GM19438 (cell line): ENCODE data around the gene ZNF319.
"Not testable (repeated sequence)": the region's sequence is repeated elsewhere in the genome, so short reads cannot be mapped to it uniquely, and the experiment has no call there.

Source experiments
- ATAC-seq: cut with Tn5 transposase; IDR thresholded peaks from one replicate; pipeline ENCODE4 v1.9.1; 2021; ENCODE audit warnings: low read depth; ENCODE audit not compliant: unreplicated experiment

Gene ZNF319

DNA sequence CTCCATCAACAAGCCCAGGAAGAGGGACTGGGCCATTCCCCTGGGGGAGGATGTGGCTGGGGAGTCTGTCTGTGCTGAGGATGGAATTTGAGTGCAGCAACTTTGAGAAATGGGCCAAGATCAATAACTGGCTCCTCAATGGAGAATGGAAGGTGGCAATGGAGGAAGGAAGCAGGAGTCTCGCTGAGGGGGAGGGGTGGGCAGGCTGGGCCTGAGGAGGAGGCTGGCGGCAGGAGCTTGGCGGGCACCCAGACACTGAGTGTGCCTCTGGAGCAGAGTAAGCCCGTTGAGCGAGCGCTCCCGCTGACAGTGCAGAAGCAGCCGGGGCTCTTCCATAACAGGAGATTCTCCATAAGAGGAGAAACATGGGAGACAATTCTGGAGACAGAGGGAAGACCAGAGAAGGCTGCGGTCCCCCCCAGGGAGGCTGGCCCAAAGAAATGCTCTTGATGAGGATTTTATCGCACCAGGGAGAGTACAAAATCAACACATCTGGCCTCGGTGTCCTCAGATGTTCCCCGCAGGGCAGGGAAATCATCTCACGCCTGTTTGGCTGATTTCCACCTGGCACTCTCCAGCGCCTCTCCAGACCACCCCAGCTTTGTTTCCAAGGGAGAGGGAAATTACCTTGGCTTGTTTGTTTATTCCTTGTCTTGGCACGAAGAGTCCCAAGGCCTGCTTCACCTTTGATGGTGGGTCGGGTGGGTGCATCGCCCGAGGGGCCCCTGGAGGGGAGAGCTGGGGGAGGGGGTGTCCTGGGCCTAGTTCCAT lies 22.3 kb upstream of the ZNF319 start:
- no peak for ATAC-seq

DNA sequence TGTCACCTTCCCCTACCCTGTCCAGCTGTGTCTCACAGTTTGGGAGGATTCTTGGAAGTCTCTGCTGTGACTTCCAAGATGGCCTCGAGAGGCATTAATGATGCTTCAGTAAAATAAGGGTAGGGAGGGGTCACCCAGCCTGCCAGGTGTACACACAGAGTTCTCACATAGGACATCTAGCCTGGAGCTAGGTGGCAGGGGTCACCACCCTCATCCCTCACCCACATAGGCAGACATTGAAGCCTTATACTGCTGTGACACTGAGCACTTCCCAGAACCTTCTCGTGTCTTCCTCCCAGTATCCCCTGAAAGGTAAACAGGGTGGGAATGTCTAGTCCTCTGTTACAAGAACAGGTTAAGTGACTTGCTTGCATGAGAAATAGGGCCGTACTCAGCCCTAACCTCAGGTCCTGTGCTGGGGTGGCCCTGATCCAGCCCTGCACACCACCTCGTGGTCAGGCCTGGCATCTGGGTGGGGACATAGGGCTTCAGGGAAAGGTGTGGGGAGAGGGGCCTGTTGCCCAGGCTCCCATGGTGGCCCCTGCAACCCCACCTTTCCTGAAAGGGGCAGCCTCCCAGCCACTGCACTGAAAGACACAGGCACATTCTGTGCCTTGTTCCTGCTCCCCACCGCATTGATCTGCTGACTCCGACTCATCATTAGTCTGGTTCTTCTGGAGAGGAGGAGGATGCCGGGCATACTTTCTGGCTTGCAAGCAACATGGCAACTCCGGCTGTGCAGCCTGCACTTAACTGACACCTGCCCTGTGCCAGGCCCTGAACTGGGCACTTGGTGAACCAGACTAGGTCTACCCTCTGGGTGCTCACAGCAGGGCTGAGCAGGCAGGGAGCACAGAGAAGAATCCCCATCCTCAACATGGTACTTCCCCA lies 21.4 kb upstream of the ZNF319 start:
- no peak for ATAC-seq

DNA sequence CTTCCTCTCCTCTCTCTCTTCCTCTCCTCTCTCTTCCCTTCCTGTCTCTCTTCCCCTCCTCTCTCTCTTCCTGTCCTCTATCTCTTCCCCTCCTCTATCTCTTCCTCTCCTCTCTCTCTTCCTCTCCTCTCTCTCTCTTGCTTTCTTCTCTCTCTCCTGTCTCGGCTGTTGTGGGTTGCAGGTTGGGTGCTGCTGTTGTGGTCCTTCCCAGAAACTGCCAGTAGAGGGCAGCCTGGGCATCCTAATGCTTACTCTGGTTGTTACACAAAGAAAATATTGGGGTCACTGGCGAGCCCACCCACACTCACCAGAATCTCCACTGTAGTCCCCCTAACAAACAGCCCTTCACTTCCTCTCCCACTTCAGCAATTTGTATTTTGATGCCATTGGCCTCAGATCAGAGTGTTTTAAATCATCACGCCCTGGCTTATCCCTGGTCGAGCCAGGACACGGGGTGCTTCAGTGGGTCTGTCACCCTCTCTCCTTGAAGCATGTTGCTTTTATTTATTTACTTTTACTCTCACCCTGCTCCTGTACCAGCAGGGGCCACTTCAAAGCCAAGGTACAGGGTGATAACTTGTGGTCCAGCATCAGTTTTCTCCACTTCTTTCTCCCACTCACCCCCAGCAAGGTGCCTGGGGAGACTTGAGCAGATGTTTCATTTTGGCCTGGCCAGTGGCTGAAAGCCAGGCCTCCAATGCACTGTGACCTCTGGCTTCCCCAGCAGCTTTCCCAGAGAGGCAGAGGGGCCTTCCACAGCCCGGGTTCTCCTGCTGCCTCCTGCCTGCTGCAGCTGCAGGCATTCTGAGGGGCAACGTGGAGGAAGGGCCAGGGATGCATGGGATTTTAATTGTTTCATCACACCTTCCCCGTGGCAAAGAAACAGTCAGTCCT lies 20.4 kb upstream of the ZNF319 start:
- ATAC-seq, result no peak

DNA sequence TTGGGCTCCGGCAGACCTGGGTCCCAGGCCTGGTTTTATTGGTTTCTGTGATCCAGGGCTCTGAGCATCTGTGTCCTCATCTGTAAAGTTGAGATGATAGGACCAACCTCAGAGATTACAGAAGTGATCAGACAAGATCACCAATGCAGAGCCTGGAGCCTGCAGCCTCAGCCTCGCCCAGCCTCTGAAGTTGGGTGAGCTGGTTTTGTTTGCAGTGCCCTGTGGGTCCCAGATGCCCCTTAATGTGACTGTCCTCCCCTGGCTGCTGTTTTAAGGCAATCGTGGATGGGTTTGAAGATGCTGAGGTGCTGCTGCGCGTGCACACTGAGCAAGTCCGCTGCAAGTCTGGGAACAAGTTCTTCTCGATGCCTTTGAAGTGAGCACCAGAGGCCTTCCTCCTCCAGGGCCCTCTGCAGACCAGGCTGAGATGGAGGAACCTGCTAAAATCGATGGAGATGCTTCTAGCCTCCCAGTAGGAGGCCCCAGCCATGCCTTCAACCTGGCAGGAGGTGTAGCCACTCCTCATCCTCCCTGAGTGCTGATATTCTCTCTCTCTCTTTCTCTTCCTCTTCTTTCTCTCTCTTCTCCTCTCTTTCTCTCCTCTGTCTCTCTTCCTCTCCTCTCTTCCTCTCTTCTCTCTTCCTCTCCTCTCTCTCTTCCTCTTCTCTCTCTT lies 19.5 kb upstream of the ZNF319 start:
- no peak for ATAC-seq

DNA sequence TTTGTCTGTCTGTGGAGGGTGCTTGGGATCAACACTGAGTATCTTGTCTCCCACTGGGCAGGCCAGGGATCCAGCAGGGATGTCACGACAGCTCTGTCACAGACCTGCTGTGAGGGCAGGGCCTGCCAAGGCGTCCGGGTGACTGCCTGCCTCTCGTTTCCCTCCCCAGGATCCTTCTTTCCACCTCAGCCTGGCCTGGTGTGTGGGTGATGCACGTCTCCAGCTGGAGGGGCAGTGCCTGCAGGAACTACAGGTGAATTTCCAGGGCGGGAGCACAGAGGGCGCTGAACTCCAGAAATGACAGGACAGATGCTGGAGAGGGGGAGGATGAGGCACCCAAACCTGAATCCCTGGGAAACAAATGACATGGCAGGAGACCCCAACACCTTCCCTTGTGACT lies 18.3 kb upstream of the ZNF319 start:
- no peak for ATAC-seq

DNA sequence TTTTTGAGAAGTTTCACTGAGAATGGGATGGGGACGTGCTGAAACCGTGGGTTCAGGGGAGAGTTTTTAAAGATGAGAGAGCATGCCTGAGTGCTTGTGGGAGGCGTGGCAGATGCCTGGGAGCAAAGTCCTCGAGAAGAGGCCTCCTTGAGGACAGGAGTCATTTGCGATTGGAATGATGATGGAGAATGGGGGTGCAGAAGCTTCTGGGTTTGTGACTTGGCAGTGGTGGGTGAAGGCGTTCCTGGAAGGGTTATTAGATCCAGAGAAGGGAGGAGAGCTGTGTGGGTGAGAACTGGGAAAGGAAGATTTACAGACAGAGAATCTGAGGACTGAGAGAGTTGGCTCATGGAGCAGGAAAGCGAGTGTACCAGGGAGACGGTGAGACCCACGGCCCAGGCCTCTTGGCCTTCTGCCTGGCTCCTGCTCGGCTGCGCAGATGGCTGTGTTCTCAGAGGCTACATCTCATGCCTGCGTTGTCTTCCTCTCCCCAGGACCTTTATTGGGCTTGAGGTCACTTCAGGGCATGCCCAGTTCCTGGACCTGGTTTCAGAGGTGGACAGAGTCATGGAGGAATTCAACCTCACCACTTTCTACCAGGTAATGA lies 16.5 kb upstream of the ZNF319 start:
- no peak for ATAC-seq

DNA sequence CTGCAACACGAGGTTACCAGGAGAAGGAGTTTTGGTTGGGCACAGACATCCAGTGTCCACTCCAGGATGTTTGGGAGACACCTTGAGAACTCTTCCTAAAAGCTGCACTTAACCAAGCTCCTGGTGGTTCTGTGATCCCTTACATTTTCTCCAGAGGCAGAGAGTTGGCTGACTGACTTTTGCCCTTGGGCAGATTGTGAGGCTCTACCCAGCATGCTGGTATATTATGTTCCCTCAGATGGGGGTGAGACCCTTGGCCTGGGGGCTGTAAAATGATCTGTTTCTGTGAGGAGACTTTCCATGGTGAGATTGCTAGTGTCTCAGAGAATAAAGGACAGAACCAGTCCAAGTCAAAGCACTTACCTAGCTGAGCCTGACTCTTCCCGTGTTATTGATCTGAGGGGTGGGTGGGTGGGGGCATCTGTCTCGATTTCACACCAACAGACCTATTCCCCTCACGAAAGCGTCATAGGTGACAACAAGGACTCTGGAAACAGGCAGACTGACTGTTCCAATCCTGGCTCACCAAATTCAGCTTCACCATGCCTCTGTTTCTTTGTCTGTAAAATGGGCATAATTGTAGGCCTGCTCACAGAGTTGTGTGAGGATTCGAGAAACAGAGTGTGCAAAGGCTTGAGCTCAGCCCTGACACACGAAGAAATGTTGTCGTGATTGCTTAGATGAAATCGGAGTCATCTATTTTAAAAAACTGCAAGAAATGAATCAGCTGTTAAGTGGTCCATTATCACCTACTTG lies 12.9 kb upstream of the ZNF319 start:
- ATAC-seq, result no peak

DNA sequence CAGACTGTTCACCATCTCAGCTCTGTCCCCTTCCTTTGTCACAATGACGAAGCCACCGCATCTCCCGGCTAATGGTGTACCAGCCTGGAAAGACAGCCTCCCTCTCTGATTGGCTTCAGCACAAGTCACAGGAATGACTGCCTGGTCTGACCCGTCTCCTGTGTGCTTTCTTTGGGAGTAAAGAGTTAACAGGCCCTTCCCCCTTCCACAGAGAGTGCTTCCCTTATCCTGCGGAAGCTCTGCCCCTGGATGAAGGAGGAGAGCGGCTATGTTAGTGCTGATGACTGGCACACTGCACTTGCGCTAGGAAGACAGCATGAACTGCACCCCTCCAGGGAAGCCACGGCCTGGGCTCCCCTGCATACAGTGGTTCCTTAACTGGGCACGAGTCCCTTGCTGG lies 12.0 kb upstream of the ZNF319 start:
- ATAC-seq, result no peak

DNA sequence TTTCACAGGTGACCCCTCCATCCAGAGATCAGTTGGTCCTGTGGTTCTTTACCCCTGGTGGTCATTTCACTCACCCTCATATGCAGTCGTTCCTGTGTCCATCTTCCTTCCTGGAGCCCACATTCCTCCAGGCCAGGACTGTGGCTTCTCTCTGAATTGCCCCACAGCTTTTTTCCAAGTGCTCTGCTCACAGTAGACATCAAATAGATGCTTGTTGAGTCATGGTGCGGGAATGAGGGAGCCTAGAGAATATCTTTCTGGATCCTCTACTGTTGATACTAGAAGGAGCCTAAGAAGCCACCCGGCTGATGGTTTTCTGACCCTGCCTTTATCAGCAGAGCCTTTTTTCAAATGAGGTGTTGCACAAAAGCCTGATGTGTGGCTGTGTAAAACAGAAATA lies 11.2 kb upstream of the ZNF319 start:
- no peak for ATAC-seq

DNA sequence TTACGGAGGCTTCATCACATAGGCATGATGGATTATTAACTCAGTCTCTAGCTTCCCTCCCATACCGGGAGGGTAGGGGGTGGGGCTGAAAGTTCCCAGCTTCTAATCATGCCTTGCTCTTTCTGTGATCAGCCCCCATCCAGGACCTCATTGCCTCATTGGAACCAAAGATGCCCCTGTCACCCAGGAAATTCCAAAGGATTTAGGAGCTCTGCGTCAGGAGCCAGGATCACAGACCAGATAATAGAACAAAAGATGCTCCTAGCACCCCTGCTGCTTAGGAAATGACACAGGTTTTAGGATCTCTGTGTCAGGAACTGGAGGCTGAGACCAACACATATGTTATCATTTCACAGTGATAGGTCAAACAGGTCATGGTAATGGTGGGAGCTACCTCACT lies 10.4 kb upstream of the ZNF319 start:
- ATAC-seq, result no peak

DNA sequence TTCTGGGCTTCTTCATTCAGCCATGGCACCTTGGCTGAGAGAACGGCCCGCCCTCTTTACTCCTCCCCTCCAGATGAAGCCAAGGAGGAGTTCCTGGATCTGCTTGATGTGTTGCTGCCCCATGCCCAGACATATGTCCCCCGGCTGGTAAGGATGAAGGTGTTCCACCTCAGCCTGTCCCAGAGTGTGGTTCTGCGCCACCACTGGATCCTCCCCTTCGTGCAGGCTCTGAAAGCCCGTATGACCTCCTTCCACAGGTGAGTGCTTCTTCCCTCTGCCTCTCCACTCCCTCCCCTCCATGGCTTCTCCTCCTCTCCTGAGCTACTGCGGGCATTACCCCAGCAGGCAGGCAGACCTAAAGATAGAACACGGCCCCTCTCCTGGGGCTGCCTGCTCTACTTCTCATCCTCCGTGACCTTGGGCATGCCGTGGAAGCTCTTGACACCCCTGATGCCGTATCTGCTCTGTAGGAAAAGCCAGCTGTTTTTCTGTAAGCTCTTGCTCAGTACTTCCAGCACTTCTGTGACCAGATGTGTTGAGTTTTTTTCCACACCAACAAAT lies 9.5 kb upstream of the ZNF319 start:
- ATAC-seq, result no peak

DNA sequence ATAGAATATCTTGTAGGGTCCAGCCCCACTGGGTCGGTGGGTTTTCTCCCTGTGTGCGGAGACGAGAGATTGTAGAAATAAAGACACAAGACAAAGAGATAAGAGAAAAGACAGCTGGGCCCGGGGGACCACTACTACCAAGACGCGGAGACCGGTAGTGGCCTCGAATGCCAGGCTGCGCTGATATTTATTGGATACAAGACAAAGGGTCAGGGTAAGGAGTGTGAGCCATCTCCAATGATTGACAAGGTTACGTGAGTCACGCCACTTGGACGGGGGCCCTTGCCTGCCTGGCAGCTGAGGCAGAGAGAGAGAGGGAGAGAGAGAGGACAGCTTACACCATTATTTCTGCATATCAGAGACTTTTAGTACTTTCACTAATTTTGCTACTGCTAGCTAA lies 4.3 kb upstream of the ZNF319 start:
- ATAC-seq, result not testable (repeated sequence)

DNA sequence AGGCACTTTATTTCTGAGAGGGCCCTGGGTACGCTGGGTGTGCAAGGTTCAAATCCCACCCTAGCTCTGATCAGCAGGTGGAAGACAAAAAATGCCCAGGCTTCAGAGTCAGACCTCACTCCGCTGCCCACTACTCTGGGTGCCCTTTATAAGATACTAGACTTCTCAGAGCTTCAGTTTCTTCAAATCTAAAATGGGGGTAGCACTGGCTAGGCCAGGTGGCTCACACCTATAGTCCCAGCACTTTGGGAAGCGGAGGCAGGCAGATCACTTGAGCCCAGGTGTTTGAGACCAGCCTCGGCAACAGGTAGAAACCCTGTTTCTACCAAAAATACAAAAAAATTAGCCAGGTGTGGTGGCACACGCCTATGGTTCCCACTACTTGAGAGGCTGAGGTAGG lies 2.5 kb upstream of the ZNF319 start:
- no peak for ATAC-seq

DNA sequence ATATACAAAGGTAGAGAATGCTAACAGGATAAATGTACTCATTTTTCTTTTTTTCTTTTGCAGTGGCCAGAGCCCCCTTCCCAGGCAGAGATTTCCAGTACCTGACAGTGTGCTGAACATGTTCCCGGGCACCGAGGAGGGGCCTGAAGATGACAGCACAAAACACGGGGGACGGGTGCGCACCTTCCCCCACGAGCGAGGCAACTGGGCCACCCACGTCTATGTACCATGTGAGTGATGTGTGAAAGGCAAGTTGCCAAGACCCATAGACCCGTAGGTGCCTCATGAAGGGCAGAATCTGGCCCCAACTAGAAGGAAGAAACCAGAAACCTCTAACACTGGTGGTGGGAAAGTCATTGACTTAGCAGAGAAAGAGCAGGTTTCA lies 1.9 kb upstream of the ZNF319 start:
- ATAC-seq, result no peak

DNA sequence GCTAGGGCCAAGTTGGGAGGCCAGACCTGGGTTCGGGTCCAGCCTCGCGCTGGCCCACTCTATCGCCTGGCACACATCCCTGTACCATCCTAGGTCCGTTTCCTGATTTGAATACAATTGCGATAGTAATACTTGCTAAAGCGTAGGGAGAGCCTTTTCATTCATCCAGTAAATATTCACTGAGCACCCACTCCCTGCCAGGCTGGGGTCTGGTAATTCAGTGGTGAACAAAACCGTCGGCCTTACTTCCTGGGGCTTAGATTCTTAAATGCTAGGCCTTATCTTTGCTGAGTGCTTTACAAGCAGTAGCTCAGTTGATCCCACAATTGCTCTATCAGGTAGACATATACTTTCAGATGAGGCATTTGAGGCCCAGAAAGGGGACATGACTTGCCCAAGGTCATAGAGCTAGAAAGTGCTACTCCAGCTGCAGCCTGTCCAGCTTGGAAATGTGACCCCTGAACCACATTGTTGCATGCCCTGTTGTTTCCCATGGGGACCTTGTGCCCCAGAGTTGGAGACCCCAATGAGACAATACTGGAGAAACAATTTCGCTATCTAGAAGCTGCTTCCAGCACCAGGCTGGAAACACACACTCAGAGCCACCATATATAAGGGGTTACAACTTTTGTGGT lies 1.4 kb upstream of the ZNF319 start:
- no peak for ATAC-seq

DNA sequence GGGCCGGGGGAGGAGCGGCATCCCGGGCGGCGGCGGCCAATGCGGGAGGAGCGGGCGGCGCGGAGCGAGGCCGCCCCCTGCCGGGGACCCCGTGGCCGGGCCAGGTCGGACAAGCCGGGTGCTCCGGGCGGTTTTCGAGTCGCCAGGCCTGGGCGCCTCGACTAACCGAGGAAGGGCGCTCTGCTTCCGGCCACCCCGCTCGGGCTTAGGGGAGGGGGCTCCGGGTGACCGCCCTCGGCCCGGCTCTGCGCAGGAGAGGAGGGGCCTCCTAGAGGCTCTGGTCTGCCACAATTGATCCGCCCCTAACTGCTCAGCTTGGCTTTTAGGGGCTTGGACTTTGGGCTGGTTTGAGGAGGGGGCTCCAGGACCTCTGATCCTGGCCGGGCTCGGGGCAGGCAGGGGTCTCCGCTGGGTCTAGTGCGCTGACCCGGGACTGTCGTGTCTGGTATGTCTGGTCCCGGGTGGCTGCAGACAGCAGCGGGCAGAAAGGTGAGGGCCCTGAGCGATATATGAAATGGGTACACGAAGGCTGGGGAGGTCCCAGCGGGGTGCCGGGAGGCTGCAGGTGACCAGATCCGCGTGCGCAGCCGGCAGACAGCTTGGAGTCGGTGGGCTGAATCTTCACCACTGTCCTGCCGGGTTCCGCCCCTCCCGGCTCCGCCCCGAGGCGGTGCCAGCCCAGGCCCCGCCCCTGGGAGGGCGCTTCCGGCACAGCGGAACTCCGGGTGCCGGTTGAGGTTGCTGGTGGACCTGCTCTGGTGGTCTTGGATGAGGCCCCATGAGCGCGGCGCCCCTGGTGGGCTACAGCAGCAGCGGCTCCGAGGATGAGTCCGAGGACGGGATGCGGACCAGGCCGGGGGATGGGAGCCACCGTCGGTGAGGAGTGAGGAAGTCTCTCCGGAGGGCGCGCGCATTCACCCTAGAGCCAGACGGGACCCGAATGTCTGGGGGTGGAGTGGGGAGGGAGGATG lies 519 bp upstream of the ZNF319 start, which contains the start of gene USB1:
TSS of gene USB1 (plus strand) at position 702 of the 971 bp plus-strand sequence. CDS start at position 779, 77 bp downstream.
- ATAC-seq, result peak; percentile 72

DNA sequence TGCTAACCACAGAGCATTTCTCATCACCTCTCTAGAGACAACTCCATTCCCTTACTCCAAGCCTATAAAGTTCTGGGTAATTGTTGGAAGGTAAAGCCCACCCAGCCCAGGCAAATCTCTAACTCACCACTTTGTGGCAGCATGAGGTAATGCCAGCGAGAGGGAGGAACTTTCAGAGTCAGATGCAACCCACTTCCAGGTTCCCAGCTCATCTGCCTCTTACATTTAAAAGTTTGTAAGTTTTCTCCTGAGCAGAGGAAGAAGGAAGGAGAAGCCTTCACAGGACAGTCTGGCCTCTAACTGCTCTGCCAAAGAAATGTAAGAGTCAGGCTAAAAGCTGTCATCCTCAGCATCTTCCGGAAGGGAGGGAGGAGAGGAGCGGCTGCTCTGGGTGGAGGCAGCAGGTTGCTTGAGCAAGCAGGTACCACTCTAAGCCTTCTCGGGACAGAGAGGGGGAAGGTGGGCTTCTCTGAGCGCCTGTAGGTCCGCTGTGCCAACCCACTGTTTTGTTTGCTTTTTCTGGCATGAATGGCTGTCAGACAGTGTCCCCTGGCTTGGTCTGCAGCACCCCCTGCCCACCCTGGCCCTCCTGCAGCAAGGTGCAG lies 1.0 kb downstream of the ZNF319 start:
- ATAC-seq, result no peak
